ENCODE data around the gene MPPED1.

MPPED1 gene

GRCh38 chr22:43413826-43414225 lies 2.0 kb downstream of the MPPED1 start:
- H3K4me3 ChIP-seq, result no peak overlapping the region
- intact Hi-C loops (cut with DNase I; ENCODE audit: low total_unique reads), result no loop called here
- no peak for TF ChIP-seq CTCF (IDR thresholded peaks at IDR 0.05)
- DNase-seq, result no peak
- no peaks in the 10 kb centered on the region for H3K36me3 ChIP-seq
- no peaks in the 10 kb centered on the region for H3K9me3 ChIP-seq
- peaks cover 0 to 71% of the 10 kb centered on the region in 2 donors for H3K27me3 ChIP-seq
- no peak overlapping the region for H3K27ac ChIP-seq
- peaks cover 0 to 7% (median 0%) of the 10 kb centered on the region in 4 donors for H3K4me1 ChIP-seq

- Histone ChIP-seq H3K9me3 (no peaks in the 10 kb centered on the region), H3K4me1 (peaks cover 0 to 7% (median 0%) of the 10 kb centered on the region in 4 donors), H3K27me3 (peaks cover 0 to 69% of the 10 kb centered on the region in 2 donors), H3K4me3 (no peak overlapping the region), H3K27ac (no peak overlapping the region), H3K36me3 (no peaks in the 10 kb centered on the region)
- DNase-seq, result no peak
- TF ChIP-seq CTCF (IDR thresholded peaks at IDR 0.05), result no peak
- intact Hi-C loops (cut with DNase I; ENCODE audit: low total_unique reads), result no loop called here
Observed at GRCh38 chr22:43415681-43416080, 3.9 kb downstream of the MPPED1 start.

- intact Hi-C loops (cut with DNase I; ENCODE audit: low total_unique reads), result no loop called here
- H3K27ac ChIP-seq, result no peak overlapping the region
Observed at GRCh38 chr22:43417555-43417954, 5.7 kb downstream of the MPPED1 start.

GRCh38 chr22:43418079-43418825 lies 6.4 kb downstream of the MPPED1 start:
- Histone ChIP-seq H3K9me3 (no peaks in the 10 kb centered on the region), H3K27me3 (peaks cover 0 to 73% of the 10 kb centered on the region in 2 donors), H3K4me1 (no peaks in the 10 kb centered on the region), H3K36me3 (no peaks in the 10 kb centered on the region), H3K4me3 (no peak overlapping the region), H3K27ac (no peak overlapping the region)
- intact Hi-C loops (cut with DNase I; ENCODE audit: low total_unique reads), result no loop called here
- DNase-seq, result no peak
- no peak for TF ChIP-seq CTCF (IDR thresholded peaks at IDR 0.05)

More at GRCh38 chr22:43417555-43417954, 5.7 kb downstream of the MPPED1 start:
- Histone ChIP-seq H3K9me3 (no peaks in the 10 kb centered on the region), H3K4me1 (peaks cover 0 to 2% (median 0%) of the 10 kb centered on the region in 4 donors), H3K4me3 (no peak overlapping the region), H3K36me3 (no peaks in the 10 kb centered on the region), H3K27me3 (peaks cover 0 to 74% of the 10 kb centered on the region in 2 donors)
- no peak for TF ChIP-seq CTCF (IDR thresholded peaks at IDR 0.05)
- no peak for DNase-seq

GRCh38 chr22:43419371-43420080 lies 7.7 kb downstream of the MPPED1 start:
- intact Hi-C loops (cut with DNase I; ENCODE audit: low total_unique reads), result no loop called here
- Histone ChIP-seq H3K36me3 (no peaks in the 10 kb centered on the region), H3K4me1 (no peaks in the 10 kb centered on the region), H3K27me3 (peaks cover 0 to 68% of the 10 kb centered on the region in 2 donors), H3K9me3 (no peaks in the 10 kb centered on the region), H3K4me3 (no peak overlapping the region), H3K27ac (no peak overlapping the region)
- TF ChIP-seq CTCF (IDR thresholded peaks at IDR 0.05), result no peak
- no peak for DNase-seq
